Endothelial cell of umbilical vein (primary cell): ENCODE results near the gene PEX10. TPM values are rescaled to one million over a fixed set of nuclear protein-coding genes. Genes with fewer than 3 reads are reported as not detected.

Source experiments
- BruUV-seq: library from RNA; stranded (reverse); fragments of 400-500 nt; replicated peaks from 2 replicates; lab custom pipeline; 2021; lab: Mats Ljungman, UMichigan
- CTCF ChIA-PET: fragments of 300-600, 350-600 bp; sonication (Branson Sonifier 250); formaldehyde crosslinking; loops from one replicate; lab custom pipeline; 2021; ENCODE audit warnings: antibody characterized with exemption, inconsistent platforms; lab: Charles Lee
- POLR2A ChIA-PET: fragments of 300-600, 350-600 bp; sonication (Branson Sonifier 250); formaldehyde crosslinking; loops from one replicate; lab custom pipeline; 2021; ENCODE audit warnings: antibody characterized with exemption, inconsistent platforms; lab: Charles Lee
- DNase-seq: peaks from one replicate; pipeline ENCODE4 v3.0.0-alpha.2; 2011; ENCODE audit warnings: low read depth, low spot score
- FAIRE-seq: peaks from 2 replicates; lab custom pipeline; 2011; peaks lifted over from hg19 to GRCh38; lab: Jason Lieb, UNC
- H2AFZ ChIP-seq: 2 replicates; pipeline ENCODE4 v1.6.0; 2012; ENCODE audit warnings: low read depth, low read length, control low read depth, inconsistent platforms
- H3K27ac ChIP-seq: 2 replicates; pipeline ENCODE4 v1.5.1; 2011; ENCODE audit warnings: low read depth, mild to moderate bottlenecking, control low read depth, low read length, moderate library complexity; ENCODE audit not compliant: insufficient read depth
- H3K27me3 ChIP-seq, 2 experiments: 2 replicates each; pipeline versions ENCODE4 v1.6.0 to v1.6.1; 2011; ENCODE audit warnings: low read length in 2 of 2, mixed read lengths in 1 of 2; ENCODE audit not compliant: control insufficient read depth in 2 of 2, insufficient read depth in 2 of 2
- H3K36me3 ChIP-seq, 2 experiments: 2 replicates in 1 of 2; 3 replicates in 1 of 2; pipeline ENCODE4 v1.5.1; 2011; ENCODE audit warnings: low read length in 2 of 2, mild to moderate bottlenecking in 1 of 2, moderate library complexity in 1 of 2; ENCODE audit not compliant: control insufficient read depth in 2 of 2, insufficient read depth in 2 of 2; ENCODE audit errors: extremely low read depth in 1 of 2
- H3K4me1 ChIP-seq: 3 replicates; pipeline ENCODE4 v1.5.1; 2011; ENCODE audit warnings: mild to moderate bottlenecking, low read length; ENCODE audit not compliant: control insufficient read depth, insufficient read depth; ENCODE audit errors: extremely low read depth
- H3K4me2 ChIP-seq: 2 replicates; pipeline ENCODE4 v1.6.1; 2011; ENCODE audit warnings: low read length, control low read depth, mixed read lengths; ENCODE audit not compliant: insufficient read depth
- H3K4me3 ChIP-seq, 3 experiments: fragments of 200-600 bp in 1 of 3; sonication (generic), shearing (Covaris generic) in 1 of 3; replicated peaks in 1 of 3; 2 replicates each; pipeline ENCODE4 v1.5.1; 2011 to 2016; ENCODE audit warnings: control low read depth in 3 of 3, low read length in 3 of 3, mild to moderate bottlenecking in 2 of 3, inconsistent platforms in 1 of 3, low read depth in 1 of 3, moderate library complexity in 1 of 3; ENCODE audit not compliant: insufficient read depth in 1 of 3
- H3K79me2 ChIP-seq: 2 replicates; pipeline ENCODE4 v1.6.0; 2012; ENCODE audit warnings: low read length, inconsistent platforms; ENCODE audit not compliant: control insufficient read depth, insufficient read depth
- H3K9ac ChIP-seq: replicated peaks from 2 replicates; pipeline ENCODE3; 2011; ENCODE audit warnings: low read length, control low read depth; ENCODE audit not compliant: insufficient read depth; ENCODE audit errors: extremely low read depth
- H3K9me1 ChIP-seq: replicated peaks from 3 replicates; pipeline ENCODE4 v1.6.0; 2011; ENCODE audit warnings: mild to moderate bottlenecking, low read length; ENCODE audit not compliant: control insufficient read depth, insufficient read depth; ENCODE audit errors: extremely low read depth
- H3K9me3 ChIP-seq: replicated peaks from 2 replicates; pipeline ENCODE4 v1.5.1; 2012; ENCODE audit warnings: low read length, inconsistent platforms; ENCODE audit not compliant: control insufficient read depth, insufficient read depth
- H4K20me1 ChIP-seq: replicated peaks from 2 replicates; pipeline ENCODE3; 2011; ENCODE audit warnings: mild to moderate bottlenecking, low read length; ENCODE audit not compliant: control insufficient read depth, insufficient read depth; ENCODE audit errors: extremely low read depth
- EZH2 ChIP-seq: IDR thresholded peaks from 2 replicates; pipeline ENCODE4 v1.6.1; 2012; ENCODE audit warnings: borderline replicate concordance, low read depth, mild to moderate bottlenecking, moderate library complexity, low read length, inconsistent platforms; ENCODE audit not compliant: severe bottlenecking
- FOS ChIP-seq: IDR thresholded peaks from 2 replicates; pipeline ENCODE4 v1.6.1; 2011; ENCODE audit warnings: mild to moderate bottlenecking, low read length, moderate library complexity, borderline replicate concordance; ENCODE audit not compliant: insufficient read depth
- GATA2 ChIP-seq: IDR thresholded peaks from 2 replicates; pipeline ENCODE4 v1.7.0; 2011; ENCODE audit warnings: low read depth, mild to moderate bottlenecking, moderate library complexity, mixed read lengths, low read length; ENCODE audit not compliant: insufficient read length, insufficient read depth
- JUN ChIP-seq: IDR thresholded peaks from 2 replicates; pipeline ENCODE4 v1.6.1; 2011; ENCODE audit warnings: borderline replicate concordance, low read depth; ENCODE audit not compliant: insufficient read length, insufficient read depth
- MYC ChIP-seq: IDR thresholded peaks from one replicate; pipeline ENCODE4 v1.6.1; 2011; ENCODE audit warnings: mild to moderate bottlenecking, low read depth, low read length
- POLR2A ChIP-seq: IDR thresholded peaks from 2 replicates; pipeline ENCODE4 v1.6.1; 2012; ENCODE audit warnings: low read depth, mild to moderate bottlenecking, control low read depth, low read length
- POLR2AphosphoS5 ChIP-seq: IDR thresholded peaks from 2 replicates; pipeline ENCODE4 v1.6.1; 2012; ENCODE audit warnings: low read depth, mild to moderate bottlenecking, control low read depth, low read length, moderate library complexity; ENCODE audit not compliant: insufficient read depth
- dilution Hi-C: fragments of 300-500 bp; cut with MboI; formaldehyde crosslinking; loops from one replicate; pipeline ENCODE4 v1.15.0; 2019; ENCODE audit warnings: low sequenced_read_pairs; ENCODE audit not compliant: extremely low pct_ligation_motif_present
- intact Hi-C: fragments of 100-400 bp; cut with micrococcal nuclease; formaldehyde crosslinking; loops from one replicate; pipeline ENCODE4 v1.10.0; 2022
- polyA plus RNA-seq, 4 experiments: library from polyadenylated mRNA; depleted of rRNA in 3 of 4; stranded (reverse) in 3 of 4; unstranded in 1 of 4; fragments of >200 nt; gene quantifications; 2 replicates each; pipeline versions ENCODE4 v1.2.1 to v1.2.3, GENCODE V29; 2011 to 2012; ENCODE audit warnings: missing spikeins in 1 of 4
- total RNA-seq: library from RNA; stranded (reverse); gene quantifications from 2 replicates; pipeline ENCODE4 v1.2.3, GENCODE V29; 2021
- TF ChIP-seq, protein P1 (sequence below), 2 donors: IDR thresholded peaks; 1 replicate in 1 of 2; 2 replicates in 1 of 2; pipeline ENCODE4 v1.5.1; 2011; ENCODE audit warnings: low read length in 2 of 2, mild to moderate bottlenecking in 2 of 2, moderate library complexity in 2 of 2, control low read depth in 1 of 2, inconsistent platforms in 1 of 2, low read depth in 1 of 2; ENCODE audit not compliant: insufficient read depth in 1 of 2; ENCODE audit errors: extremely low read depth in 1 of 2
- TF ChIP-seq, protein P2 (sequence below): IDR thresholded peaks from 2 replicates; pipeline ENCODE4 v1.6.1; 2011; ENCODE audit not compliant: insufficient read depth, insufficient read length

PEX10 gene
- total and polyA plus RNA-seq, 2 donors (not counting 3 experiments of a cell fraction or from before 2014, with no cell fraction given): 25.1 to 26.7 TPM

GRCh38 chr1:2394220-2394619 lies 18.1 kb downstream of the PEX10 start:
- DNase-seq (no peak), FAIRE-seq (no peak)
- Histone ChIP-seq H3K9me1 (no peaks in the 10 kb centered on the region), H3K4me2 (no peak overlapping the region), H3K9me3 (no peaks in the 10 kb centered on the region), H3K27me3 (no peaks in the 10 kb centered on the region), H2AFZ (no peak overlapping the region), H3K79me2 (peaks cover 38% of the 10 kb centered on the region), H3K4me3 (no peak overlapping the region), H4K20me1 (no peaks in the 10 kb centered on the region), H3K9ac (no peak overlapping the region), H3K4me1 (peaks cover 16% of the 10 kb centered on the region), H3K27ac (no peak overlapping the region), H3K36me3 (peaks cover 8 to 32% of the 10 kb centered on the region in 2 experiments)
- BruUV-seq: no TSS peak
- ChIA-PET CTCF (interaction anchor here (1.0 to 1.1 kb wide), 2 partner anchors 10 to 13 kb away, joined by 3 read pairs; no protein-coding TSS in a partner anchor), POLR2A (no interaction called here)
- dilution Hi-C loops (no loop called here), intact Hi-C loops (no loop called here)
- TF ChIP-seq GATA2: no peak
- TF ChIP-seq, protein P1, sequence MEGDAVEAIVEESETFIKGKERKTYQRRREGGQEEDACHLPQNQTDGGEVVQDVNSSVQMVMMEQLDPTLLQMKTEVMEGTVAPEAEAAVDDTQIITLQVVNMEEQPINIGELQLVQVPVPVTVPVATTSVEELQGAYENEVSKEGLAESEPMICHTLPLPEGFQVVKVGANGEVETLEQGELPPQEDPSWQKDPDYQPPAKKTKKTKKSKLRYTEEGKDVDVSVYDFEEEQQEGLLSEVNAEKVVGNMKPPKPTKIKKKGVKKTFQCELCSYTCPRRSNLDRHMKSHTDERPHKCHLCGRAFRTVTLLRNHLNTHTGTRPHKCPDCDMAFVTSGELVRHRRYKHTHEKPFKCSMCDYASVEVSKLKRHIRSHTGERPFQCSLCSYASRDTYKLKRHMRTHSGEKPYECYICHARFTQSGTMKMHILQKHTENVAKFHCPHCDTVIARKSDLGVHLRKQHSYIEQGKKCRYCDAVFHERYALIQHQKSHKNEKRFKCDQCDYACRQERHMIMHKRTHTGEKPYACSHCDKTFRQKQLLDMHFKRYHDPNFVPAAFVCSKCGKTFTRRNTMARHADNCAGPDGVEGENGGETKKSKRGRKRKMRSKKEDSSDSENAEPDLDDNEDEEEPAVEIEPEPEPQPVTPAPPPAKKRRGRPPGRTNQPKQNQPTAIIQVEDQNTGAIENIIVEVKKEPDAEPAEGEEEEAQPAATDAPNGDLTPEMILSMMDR (IDR thresholded peaks at IDR 0.05; ENCODE audit: extremely low read depth in 1 of 2, insufficient read depth in 1 of 2, low read depth in 1 of 2, low read length in 2 of 2): no peak
- no peak for TF ChIP-seq EZH2
- no peak for TF ChIP-seq POLR2A
- no peak for TF ChIP-seq POLR2AphosphoS5
- TF ChIP-seq, protein P2, sequence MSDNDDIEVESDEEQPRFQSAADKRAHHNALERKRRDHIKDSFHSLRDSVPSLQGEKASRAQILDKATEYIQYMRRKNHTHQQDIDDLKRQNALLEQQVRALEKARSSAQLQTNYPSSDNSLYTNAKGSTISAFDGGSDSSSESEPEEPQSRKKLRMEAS: no peak
- TF ChIP-seq FOS: no peak
- TF ChIP-seq JUN: no peak
- TF ChIP-seq MYC: no peak
